HG03097 (cell line): Measurements from ENCODE around the gene LORICRIN.

ENCODE experiments used
- ATAC-seq: cut with Tn5 transposase; IDR thresholded peaks from one replicate; pipeline ENCODE4 v1.9.1; 2021; ENCODE audit not compliant: unreplicated experiment, low FRiP score

Gene LORICRIN

DNA sequence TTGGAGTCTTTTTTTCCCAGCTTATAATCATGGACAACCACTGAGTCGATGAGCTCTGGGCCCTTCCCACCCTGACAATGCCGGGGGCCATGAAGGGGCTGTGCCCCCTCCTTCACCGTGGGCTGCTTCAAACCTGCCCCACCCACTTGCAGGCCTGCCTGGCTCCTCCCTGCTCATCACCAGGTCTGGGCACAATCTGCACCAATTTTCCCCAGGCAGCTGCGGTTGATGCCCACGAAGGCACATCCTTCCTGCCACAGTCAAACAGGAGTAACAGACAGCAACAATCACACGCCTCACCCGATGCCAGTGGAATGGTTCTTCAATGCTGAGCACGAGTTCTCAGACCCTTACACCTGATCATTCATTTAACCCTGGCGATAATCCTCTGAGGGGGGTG lies 34.4 kb downstream of the LORICRIN start:
- no peak for ATAC-seq

DNA sequence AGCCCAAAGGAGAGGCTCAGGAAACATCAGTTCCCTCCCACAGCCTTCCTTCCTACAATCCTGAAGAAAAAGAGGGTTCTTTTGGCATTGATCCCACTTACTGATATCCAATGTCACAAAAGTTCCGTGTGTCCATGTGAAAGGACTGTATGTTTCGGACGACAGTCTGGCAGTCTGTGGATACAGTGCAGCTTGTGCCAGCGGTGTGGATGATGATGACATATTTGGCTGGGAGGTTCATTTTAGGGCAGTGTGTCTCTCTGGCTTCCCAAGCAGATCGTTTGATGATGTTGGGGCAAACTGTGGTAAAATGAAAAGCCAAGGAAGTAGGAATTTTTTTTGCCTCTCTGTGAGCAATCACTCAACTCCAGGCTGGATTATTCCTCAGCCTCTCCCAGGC lies 42.8 kb downstream of the LORICRIN start:
- ATAC-seq: no peak

DNA sequence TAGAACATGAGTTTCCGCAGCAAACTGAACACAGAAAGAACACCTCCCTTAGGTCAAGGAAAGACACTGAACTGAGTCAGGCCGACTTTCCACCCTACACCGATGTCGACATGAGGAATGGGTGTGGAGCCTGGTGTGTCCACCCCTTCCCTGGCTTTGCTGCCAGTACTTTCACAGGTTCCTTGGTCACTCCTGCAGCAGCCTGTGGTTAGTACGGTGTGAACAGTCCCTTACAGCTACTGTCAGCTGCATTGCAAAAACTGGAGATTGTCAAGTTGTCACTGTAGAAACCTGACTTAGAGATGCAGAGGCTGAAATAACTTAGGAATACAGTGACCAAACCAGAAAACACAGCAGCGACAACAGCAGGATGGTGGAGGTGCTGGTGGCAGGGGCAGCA lies 46.2 kb downstream of the LORICRIN start:
- ATAC-seq: no peak

DNA sequence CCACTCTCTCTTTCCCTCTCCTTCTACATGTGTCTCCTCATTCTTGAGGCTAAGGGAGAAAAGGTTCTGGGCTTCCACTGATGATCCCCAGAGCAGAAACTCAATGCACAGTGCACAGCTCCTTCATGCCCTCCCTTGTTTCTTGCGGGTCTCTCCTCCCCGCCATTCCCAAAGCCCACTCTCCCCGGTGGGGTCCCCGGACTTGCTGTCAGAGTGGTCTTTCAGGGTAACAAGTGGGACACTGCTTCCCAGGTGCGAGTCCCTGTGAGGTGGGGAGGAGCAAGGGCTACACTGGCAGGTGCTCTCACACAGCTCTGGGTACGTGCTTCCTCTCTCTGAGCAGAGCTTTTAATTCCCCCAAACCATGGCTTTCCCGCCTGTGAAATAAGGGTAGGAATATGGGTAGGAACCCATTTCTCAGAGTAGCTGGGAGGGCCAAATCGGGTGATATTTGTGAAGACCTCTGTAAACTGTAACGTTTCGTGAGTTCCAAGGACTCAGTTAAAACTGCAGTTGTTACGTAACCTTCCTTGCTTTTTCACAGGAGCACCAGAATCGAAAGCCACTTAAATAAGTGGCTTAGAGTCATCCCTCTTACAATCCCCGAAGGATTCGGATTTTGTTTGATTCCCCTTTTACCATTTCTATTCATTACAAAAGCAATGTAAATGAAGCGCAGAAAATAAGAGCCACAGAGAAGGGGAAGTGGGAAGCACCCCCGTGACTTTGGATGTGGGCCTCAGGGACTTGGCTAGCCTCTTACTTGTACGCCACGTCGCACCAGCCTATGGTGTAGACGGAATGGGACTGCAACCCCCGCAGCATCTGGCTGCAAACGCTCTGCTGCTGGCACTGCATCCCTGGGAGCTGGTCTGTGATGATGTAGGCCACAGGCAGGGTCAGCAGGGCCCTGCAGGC lies 47.1 kb downstream of the LORICRIN start:
- no peak for ATAC-seq

DNA sequence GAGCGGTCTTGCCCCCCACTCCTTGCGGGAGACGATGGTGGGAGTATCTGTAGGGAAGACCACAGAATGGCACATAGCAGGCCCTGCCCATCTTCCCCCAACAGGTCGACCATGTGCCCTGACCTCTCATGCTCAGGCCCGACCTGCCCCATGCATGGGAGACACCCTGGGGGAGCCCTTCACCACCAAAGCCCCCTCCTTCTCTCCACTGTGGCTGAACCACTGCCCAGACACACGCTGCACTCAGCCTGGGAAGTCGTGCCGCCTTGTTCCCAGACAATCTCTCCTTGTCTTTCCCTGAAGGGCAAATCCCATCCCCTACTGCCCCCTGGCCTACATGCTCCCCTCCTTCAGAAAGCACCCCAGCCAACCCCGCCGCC lies 47.7 kb downstream of the LORICRIN start:
- no peak for ATAC-seq

GRCh38 chr1:153308540-153308939 lies 49.1 kb downstream of the LORICRIN start:
- no peak for ATAC-seq

GRCh38 chr1:153309441-153309840 lies 50.0 kb downstream of the LORICRIN start:
- ATAC-seq: no peak

DNA sequence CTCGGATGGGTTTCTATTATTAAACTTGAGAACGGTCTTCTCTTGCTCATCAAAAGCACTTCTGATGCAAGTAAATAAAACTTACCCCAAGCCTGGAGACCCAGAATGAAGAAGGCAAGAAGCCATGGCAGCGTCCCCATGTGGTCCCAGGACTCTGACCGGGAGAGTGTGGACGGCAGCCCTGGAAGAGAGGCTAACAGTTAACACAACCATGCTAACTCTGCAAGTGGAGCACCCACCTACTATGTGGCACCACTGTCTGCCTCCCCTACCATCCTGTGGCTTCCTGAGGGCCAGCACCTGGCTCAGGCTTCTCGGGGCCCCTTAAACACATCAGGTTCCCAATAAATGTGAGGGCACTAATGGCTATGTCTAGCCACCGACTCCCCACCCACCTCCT lies 51.0 kb downstream of the LORICRIN start:
- ATAC-seq: no peak
